Stimulated activated CD8-positive, alpha-beta memory T cell treated with anti-CD3 and anti-CD28 coated beads, Interleukin-4, amount 100 ng/mL, for 48 hours (primary cell): Measurements from ENCODE around the gene CCDC158.
"Not testable (repeated sequence)": the region's sequence is repeated elsewhere in the genome, so short reads cannot be mapped to it uniquely, and the experiment has no call there.

Experiments used
- DNase-seq: peaks from one replicate; pipeline ENCODE4 v3.0.0-alpha.2; 2020

The CCDC158 gene

GRCh38 chr4:76306882-76307659, 113.9 kb downstream of the CCDC158 start:
- peak; percentile 49 for DNase-seq

DNA sequence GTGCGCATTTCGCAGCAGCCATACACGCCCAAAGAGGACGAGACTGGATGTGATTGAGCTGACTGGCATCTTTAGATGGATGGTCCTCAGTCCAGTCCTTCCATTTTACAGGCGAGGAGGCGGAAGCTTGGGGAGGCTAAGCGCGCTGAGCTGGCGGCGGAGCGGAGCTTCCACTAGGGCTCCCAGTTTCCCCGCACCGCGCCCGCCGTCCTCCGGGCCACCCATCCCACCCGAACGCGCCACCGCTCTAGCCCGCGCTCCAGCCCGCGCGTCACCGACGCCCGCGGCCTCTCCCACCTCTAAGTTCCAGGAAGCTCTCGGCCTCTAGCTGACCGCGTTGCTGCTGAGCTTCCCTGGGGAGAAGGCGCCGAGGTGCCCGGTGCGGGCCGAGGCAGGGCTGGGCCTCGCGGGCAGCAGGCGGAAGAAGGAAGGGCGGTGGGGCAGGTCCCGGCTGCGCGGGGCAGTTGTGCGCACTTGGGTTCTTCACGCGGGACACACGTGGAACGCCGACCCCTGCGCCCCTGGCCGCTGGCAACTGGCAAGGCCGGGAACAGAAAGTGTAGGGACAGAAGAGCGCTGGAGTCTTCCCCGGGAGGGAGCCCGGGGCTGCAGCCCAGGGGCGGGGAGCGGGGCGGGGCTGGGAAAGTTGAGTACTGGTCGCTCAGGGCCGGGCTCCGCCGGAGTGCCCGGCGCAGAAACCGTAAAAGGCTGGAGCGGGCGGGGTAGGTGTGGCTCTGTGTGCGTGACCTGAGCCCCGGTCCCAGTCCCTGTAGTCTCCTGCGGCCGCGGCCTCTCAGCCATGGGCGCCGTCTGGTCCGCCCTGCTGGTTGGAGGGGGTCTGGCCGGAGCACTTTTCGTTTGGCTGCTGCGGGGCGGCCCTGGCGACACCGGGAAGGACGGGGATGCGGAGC, 114.7 kb downstream of the CCDC158 start, which contains the start of gene STBD1:
TSS of gene STBD1 (plus strand) at position 763 of the 911 bp plus-strand sequence. CDS start at position 800, 37 bp downstream.
- peak; percentile 50 for DNase-seq

- DNase-seq = peak; percentile 32
Measured at GRCh38 chr4:76305033-76305687, 115.8 kb downstream of the CCDC158 start.

- no peak for DNase-seq
Measured at GRCh38 chr4:76302826-76303438, 118.0 kb downstream of the CCDC158 start.

DNA sequence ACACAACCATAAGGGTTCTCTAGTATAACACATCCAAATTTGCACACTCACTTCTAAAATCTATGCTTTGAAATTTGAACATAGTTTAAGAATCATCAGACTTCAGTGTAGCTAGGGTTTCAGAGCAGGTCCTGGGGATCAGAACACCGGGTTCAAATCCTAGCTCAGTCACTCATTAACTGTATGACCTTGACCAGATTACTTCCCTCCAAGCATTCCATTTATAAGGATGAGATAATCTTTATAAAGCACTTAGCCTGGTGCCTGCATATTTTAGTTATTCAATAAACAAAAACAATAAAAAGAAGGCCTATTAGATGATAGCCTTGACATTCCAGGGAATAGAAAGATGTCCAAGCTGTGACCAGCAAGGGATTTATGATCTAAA, 119.2 kb downstream of the CCDC158 start:
- DNase-seq = no peak

GRCh38 chr4:76301068-76301774, 119.7 kb downstream of the CCDC158 start:
- DNase-seq = peak; percentile 43

GRCh38 chr4:76300012-76300411, 120.9 kb downstream of the CCDC158 start:
- no peak for DNase-seq

DNA sequence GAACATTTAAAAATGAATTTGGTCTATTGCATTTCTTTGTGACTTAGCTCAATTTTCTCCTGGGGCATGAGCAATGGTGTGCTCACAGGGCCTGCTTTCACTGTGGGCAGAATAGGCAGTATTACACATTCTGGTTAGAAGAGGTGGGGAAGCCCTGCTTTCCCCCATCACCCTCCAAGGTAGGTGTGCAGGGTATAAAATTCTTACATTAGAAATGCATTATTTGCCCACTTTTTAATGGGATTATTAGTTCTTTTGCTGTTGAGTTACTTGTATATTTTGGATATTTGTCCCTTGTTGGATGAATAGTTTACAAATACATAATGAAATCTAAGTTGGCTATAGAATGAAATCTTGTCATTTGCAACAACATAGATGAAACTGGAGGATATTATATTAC, 122.7 kb downstream of the CCDC158 start:
- no peak for DNase-seq

DNA sequence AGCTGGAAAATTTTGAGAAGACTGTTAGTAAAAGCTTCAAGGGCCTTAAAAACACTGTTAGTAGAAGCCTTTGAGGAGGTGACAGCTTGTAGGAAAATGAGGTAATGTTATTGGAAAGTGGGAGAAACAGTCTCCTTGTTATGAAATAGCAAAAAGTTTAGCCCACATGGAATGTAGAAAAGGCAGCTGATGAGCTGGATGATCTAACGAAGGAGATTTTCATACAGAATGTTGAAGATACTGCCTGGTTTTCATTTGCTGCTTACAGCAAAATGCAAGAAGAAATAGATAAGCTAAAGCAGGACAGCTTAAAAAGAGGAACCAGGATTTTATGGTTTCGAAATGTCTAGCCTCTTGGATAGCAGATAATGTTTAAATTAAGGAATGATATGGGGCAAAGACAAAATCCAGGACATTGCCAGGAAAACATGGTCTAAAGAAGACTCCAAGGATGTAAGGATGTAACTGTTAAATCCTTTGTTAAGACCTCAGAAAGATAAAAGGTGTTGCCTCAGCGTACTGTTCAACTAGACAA, 124.6 kb downstream of the CCDC158 start:
- DNase-seq = no peak

- no peak for DNase-seq
Measured at GRCh38 chr4:76293772-76294171, 127.2 kb downstream of the CCDC158 start.

GRCh38 chr4:76292730-76293129, 128.2 kb downstream of the CCDC158 start:
- no peak for DNase-seq

GRCh38 chr4:76287811-76288210, 133.1 kb downstream of the CCDC158 start:
- DNase-seq = not testable (repeated sequence)

GRCh38 chr4:76283900-76284299, 137.0 kb downstream of the CCDC158 start:
- DNase-seq = no peak

- no peak for DNase-seq
Measured at GRCh38 chr4:76282941-76283689, 137.8 kb downstream of the CCDC158 start.

GRCh38 chr4:76281594-76281993, 139.3 kb downstream of the CCDC158 start:
- not testable (repeated sequence) for DNase-seq

DNA sequence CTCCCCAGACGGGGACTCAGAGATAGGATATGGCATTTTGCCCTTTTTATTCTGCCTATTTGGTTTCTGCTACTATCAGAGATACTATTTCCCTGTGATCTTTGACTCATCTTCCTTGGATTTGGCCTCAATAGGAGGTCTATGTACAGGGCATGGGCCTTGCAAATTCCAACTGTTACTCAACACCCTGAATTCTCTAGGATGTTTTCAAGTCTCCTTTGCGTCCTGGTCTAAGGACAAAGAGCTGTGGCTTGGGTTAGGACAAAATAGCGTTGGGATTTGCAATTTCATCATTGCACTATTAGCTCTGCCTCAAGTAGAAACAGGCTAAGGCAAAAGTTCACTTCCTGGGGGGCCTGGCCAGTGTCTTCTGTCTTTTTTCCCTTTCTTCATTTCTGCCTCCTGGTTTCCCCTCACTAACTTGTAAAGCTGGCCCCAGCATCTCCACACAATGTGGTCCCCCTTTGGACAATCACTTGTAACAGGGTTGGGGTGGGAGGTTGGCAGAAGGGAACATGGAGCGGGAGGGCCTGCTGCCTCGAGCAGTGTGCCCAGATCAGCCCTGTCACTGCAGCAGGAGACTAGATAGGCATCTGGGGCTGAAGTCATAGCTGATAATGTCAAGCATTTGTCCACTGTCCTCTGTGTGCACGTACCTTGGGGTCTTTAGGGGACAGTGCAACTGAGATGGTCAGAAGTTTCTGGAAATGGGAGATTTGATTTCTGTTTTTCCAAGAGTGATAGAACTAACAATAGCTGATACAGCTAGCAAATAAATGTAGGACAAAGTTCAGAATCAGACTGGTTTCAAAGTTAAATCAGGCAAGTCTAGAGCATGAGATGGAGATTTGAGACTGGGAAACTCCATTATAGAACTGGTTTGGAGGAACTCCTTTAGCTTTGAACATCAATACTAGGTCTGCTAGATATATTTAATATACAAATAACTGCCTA, 140.2 kb downstream of the CCDC158 start:
- DNase-seq = no peak

DNA sequence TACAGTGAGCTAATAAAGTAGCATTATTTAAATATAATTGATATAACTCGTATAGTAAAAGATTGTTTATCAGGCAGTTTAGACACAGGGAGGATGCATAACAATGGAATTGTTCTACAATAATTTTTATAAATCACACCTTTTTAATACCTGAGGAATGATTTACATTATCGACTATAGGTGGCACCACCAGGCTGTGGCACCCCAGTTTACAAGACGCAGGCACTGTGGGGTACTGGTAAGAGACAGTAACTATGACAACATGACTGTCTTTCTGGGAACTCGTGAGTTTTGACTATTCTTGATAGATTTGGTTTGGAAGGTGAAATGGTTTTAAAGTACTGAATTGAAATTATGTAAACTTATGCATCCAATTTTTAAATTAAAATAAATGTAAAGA, 141.5 kb downstream of the CCDC158 start:
- DNase-seq = peak; percentile 30

- DNase-seq = no peak
Measured at GRCh38 chr4:76278583-76278982, 142.4 kb downstream of the CCDC158 start.

DNA sequence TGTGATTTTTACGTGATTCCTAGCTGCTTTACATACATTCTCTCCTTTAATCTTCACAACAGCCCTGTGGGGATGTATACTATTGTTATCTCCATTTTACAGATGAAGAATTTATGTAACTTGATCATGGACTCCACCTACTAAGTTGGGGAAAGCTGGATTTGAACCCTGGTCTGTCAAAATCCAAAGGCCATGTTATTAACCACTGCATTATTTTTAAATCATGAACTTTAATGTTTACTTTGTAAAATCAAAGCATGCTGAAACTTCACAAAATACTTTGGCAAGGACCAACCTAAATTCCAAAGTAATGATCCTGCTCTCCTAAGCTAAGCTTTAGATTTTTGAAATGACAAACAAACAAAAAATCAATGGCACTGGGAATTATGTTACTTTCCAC, 143.3 kb downstream of the CCDC158 start:
- no peak for DNase-seq

DNA sequence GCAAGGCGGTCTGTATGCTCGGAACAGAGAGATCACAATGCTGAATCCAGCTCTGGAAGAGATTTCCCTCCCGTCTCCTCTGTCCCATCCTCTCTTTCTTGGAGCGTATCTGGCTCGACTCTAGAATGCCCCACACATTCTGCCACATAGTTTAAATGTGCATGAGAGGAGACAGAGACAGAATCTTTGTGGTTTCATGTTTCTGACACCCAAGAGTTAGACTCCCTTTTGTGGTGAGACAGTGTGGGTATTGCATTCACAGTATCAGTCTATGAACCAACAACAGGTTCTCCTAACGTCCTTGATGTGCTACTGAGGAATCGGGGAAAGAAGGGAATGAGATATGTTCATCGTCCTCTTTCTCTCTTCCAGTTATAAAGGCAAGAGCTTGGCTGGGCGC, 144.1 kb downstream of the CCDC158 start:
- no peak for DNase-seq
